Parathyroid adenoma (tissue), 2 donors: ENCODE data around the gene SMIM28.
A peak's percentile ranks its signal among the peaks of the same experiment; 100 is the strongest.

Experiments
- H2AFZ ChIP-seq: fragments of 300-600 bp; sonication (generic); one replicate; pipeline ENCODE4 v1.7.0; 2017; ENCODE audit warnings: antibody characterized with exemption, mild to moderate bottlenecking
- H3K27ac ChIP-seq: fragments of 300-600 bp; sonication (generic); one replicate; pipeline ENCODE4 v1.7.0; 2017
- H3K27me3 ChIP-seq: fragments of 300-600 bp; sonication (generic); one replicate; pipeline ENCODE4 v1.7.0; 2017; ENCODE audit warnings: low read length; ENCODE audit not compliant: control insufficient read depth, insufficient read depth
- H3K36me3 ChIP-seq: fragments of 300-600 bp; sonication (generic); one replicate; pipeline ENCODE4 v1.7.0; 2017; ENCODE audit warnings: low read length; ENCODE audit not compliant: control insufficient read depth, insufficient read depth
- H3K4me1 ChIP-seq: fragments of 300-600 bp; sonication (generic); one replicate; pipeline ENCODE4 v1.7.0; 2017; ENCODE audit warnings: control low read depth
- H3K4me2 ChIP-seq: fragments of 300-600 bp; sonication (generic); one replicate; pipeline ENCODE4 v1.7.0; 2017; ENCODE audit warnings: low read length
- H3K4me3 ChIP-seq: fragments of 300-600 bp; sonication (generic); one replicate; pipeline ENCODE4 v1.7.0; 2017; ENCODE audit warnings: low read depth, low read length
- H3K79me2 ChIP-seq: fragments of 300-600 bp; sonication (generic); one replicate; pipeline ENCODE4 v1.7.0; 2017; ENCODE audit warnings: control low read depth
- H3K9ac ChIP-seq: fragments of 300-600 bp; sonication (generic); one replicate; pipeline ENCODE4 v1.7.0; 2017; ENCODE audit warnings: mild to moderate bottlenecking
- H3K9me3 ChIP-seq: fragments of 300-600 bp; sonication (generic); one replicate; pipeline ENCODE4 v1.7.0; 2017; ENCODE audit warnings: low read length; ENCODE audit not compliant: control insufficient read depth
- CTCF ChIP-seq: fragments of 300-600 bp; sonication (generic); IDR thresholded peaks from one replicate; pipeline ENCODE4 v1.7.0; 2017; ENCODE audit warnings: antibody characterized with exemption, mild to moderate bottlenecking
- donor health status: primary hyperparathyroidism.

Gene SMIM28

DNA sequence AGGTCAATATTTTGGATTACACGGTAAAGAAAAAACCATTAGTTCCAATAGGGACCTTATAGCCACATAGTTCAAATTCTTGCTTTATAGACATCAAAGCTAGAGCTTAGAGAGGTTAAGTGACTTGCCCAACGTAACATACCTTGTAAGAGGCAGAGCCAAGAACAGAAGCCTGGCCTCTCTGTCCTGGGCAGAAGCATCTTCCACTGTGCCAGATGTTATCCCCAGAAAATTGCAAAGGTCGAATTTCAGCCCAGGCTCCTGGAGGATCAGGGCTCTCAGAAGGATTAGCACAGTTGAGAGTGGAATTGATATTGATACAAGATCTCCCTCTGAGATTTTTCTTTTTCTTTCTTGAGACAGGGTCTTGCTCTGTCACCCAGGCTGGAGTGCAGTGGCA is 6.1 kb downstream of the SMIM28 start:
- no peak for TF ChIP-seq CTCF
- Histone ChIP-seq H2AFZ (peak overlapping the region; percentile 23), H3K79me2 (no peaks in the 10 kb centered on the region), H3K27me3 (no peaks in the 10 kb centered on the region), H3K27ac (no peak overlapping the region), H3K4me1 (peaks cover 7% of the 10 kb centered on the region), H3K9me3 (no peaks in the 10 kb centered on the region), H3K9ac (no peak overlapping the region), H3K4me3 (no peak overlapping the region), H3K4me2 (no peak overlapping the region), H3K36me3 (no peaks in the 10 kb centered on the region)

DNA sequence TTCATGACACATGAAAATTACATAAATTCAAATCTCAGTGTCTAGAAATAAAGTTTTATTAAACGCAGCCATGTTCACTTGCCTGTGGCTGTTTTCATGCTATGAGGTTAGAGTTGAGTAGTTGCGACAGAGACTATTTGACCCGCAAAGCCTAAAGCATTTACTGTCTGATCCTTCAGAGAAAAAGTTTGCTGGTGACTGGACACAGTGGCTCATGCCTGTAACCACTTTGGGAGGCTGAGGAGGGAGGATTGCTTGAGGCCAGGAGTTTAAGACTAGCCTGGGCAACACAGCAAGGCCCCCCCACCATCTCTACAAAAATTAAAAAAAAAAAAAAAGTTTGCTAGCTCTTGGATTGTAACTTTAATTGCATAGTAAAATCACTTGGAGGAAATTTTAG is 9.2 kb downstream of the SMIM28 start:
- no peak for TF ChIP-seq CTCF
- Histone ChIP-seq H3K9me3 (no peaks in the 10 kb centered on the region), H2AFZ (no peak overlapping the region), H3K79me2 (no peaks in the 10 kb centered on the region), H3K4me3 (no peak overlapping the region), H3K9ac (no peak overlapping the region), H3K4me2 (no peak overlapping the region), H3K27me3 (no peaks in the 10 kb centered on the region), H3K4me1 (peaks cover 3% of the 10 kb centered on the region), H3K36me3 (no peaks in the 10 kb centered on the region), H3K27ac (no peak overlapping the region)

DNA sequence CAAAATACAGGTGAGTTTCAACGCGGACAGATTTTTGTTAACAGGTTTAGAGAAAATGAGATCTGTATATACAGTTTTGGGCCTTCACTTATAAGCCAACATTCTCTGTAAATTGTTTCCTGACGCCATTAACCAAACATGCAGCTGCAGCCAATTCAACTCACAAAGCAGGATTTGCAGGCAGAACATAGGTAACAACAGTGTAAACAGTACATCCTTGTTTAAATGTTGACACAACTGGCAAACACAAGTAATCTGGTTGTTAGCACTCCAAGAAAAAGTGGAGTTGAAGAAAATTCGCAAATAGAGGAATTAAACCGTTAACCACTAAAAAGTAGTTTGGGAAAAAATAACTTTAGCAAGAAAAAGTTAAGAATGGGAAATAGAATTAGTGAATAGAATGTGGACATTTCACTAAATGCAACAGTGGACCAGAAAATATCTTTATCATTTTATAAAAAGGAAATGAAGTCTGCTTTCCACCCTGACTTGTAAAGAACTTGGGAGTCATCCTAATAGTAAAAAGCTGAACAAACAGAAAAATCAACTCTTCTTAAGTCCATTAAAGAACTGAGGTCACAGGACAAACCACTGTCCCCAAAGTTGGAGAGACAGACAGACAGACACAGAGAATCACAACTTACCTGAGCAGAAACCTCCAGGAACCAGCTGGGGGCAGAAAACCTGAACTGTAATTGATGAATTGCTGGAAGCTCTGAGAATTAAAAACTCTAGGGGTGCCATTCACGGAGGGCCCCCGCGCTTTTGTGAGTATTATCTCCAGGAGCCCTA is 10.1 kb downstream of the SMIM28 start:
- H2AFZ ChIP-seq = no peak overlapping the region
- H3K9ac ChIP-seq = no peak overlapping the region
- peaks cover 3% of the 10 kb centered on the region for H3K4me1 ChIP-seq
- H3K79me2 ChIP-seq = no peaks in the 10 kb centered on the region
- no peaks in the 10 kb centered on the region for H3K27me3 ChIP-seq
- no peaks in the 10 kb centered on the region for H3K9me3 ChIP-seq
- H3K4me3 ChIP-seq = no peak overlapping the region
- H3K4me2 ChIP-seq = no peak overlapping the region
- H3K36me3 ChIP-seq = no peaks in the 10 kb centered on the region
- TF ChIP-seq CTCF = no peak
- H3K27ac ChIP-seq = no peak overlapping the region

DNA sequence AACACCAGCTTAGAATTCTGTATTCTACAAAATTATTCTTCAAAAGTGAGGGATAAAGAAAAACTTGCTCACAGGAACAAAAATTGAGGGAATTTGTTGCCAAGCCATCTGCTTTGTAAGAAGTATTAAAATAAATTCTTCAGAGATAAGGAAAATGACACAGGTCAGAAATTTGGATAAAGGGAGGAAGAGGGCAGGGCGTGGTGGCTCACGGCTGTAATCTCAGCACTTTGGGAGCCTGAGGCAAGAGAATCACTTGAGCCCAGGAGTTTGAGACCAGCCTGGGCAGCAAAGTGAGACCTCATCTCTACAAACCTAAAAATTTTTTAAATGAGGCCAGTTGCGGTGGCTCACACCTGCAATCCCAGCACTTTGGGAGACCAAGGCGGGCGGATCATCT is 11.8 kb downstream of the SMIM28 start:
- Histone ChIP-seq H3K36me3 (no peaks in the 10 kb centered on the region), H3K9ac (no peak overlapping the region), H3K4me3 (no peak overlapping the region), H2AFZ (no peak overlapping the region), H3K27me3 (no peaks in the 10 kb centered on the region), H3K4me2 (no peak overlapping the region), H3K9me3 (no peaks in the 10 kb centered on the region), H3K27ac (no peak overlapping the region), H3K79me2 (no peaks in the 10 kb centered on the region), H3K4me1 (peaks cover 6% of the 10 kb centered on the region)
- TF ChIP-seq CTCF = no peak
